HepG2 (cell line): ENCODE measurements around the gene SPAG9. TPM values are rescaled to one million over a fixed set of nuclear protein-coding genes. Genes with fewer than 3 reads are reported as not detected.

Source experiments
- ATAC-seq: fragments of 200-7000 bp; cut with Tn5 transposase; 3 replicates; pipeline ENCODE4 v1.9.1; 2020; ENCODE audit warnings: mild to moderate bottlenecking, moderate library complexity
- BruUV-seq: library from RNA; stranded (reverse); fragments of 400-500 nt; replicated peaks from 2 replicates; lab custom pipeline; 2021; lab: Mats Ljungman, UMichigan
- CTCF ChIA-PET: fragments of 300-600 bp; formaldehyde crosslinking; extraction: SDS; loops from one replicate; lab custom pipeline; 2021; ENCODE audit warnings: low total read pairs, inconsistent platforms, low intra/inter-chr PET ratio; lab: Yijun Ruan, JAX
- POLR2A ChIA-PET: fragments of 350-600 bp; sonication (Branson Sonifier 250); formaldehyde crosslinking; loops from one replicate; lab custom pipeline; 2020; ENCODE audit warnings: antibody characterized with exemption, inconsistent platforms; lab: Yijun Ruan, JAX
- DNase-seq: peaks from one replicate; pipeline ENCODE4 v3.0.0-alpha.2; 2015; ENCODE audit warnings: low spot score
- FAIRE-seq: peaks from 3 replicates; lab custom pipeline; 2011; peaks lifted over from hg19 to GRCh38; lab: Jason Lieb, UNC
- H2AFZ ChIP-seq: one replicate; pipeline ENCODE4 v1.6.1; 2011; ENCODE audit warnings: low read length, inconsistent platforms
- H3K27ac ChIP-seq: fragments of 300-600 bp; 3 replicates; pipeline ENCODE4 v1.8.0; 2011; ENCODE audit warnings: mixed run types, mild to moderate bottlenecking, mixed read lengths, low read length, inconsistent platforms; ENCODE audit not compliant: insufficient read depth; ENCODE audit errors: extremely low read length
- H3K27me3 ChIP-seq, 2 experiments: fragments of 200-600 bp in 1 of 2; 2 replicates in 1 of 2; 3 replicates in 1 of 2; pipeline versions ENCODE4 v1.6.0 to v1.8.0; 2011; ENCODE audit warnings: low read length in 2 of 2, mild to moderate bottlenecking in 2 of 2, moderate library complexity in 2 of 2, inconsistent platforms in 1 of 2; ENCODE audit not compliant: insufficient read depth in 2 of 2, control insufficient read depth in 1 of 2
- H3K36me3 ChIP-seq, 2 experiments: fragments of 200-600 bp in 1 of 2; replicated peaks in 1 of 2; 2 replicates in 1 of 2; 3 replicates in 1 of 2; pipeline versions ENCODE4 v1.5.1 to v1.8.0; 2011; ENCODE audit warnings: low read length in 2 of 2, inconsistent platforms in 1 of 2; ENCODE audit not compliant: insufficient read depth in 2 of 2, control insufficient read depth in 1 of 2
- H3K4me1 ChIP-seq: 2 replicates; pipeline ENCODE4 v1.5.1; 2012; ENCODE audit warnings: low read length, inconsistent platforms; ENCODE audit not compliant: insufficient read depth
- H3K4me2 ChIP-seq: 2 replicates; pipeline ENCODE4 v1.6.0; 2011; ENCODE audit warnings: low read depth, low read length, inconsistent platforms
- H3K4me3 ChIP-seq, 3 experiments: fragments of 200-600 bp in 1 of 3; sonication (generic), shearing (Covaris generic) in 1 of 3; replicated peaks in 1 of 3; 2 replicates each; pipeline ENCODE4 v1.5.1; 2011 to 2016; ENCODE audit warnings: low read length in 3 of 3, inconsistent platforms in 2 of 3, low read depth in 2 of 3, mild to moderate bottlenecking in 2 of 3, control low read depth in 1 of 3, mixed read lengths in 1 of 3; ENCODE audit not compliant: insufficient read depth in 1 of 3
- H3K79me2 ChIP-seq: one replicate; pipeline ENCODE4 v1.6.1; 2011; ENCODE audit warnings: low read length, inconsistent platforms; ENCODE audit not compliant: insufficient read depth
- H3K9ac ChIP-seq: 2 replicates; pipeline ENCODE4 v1.6.0; 2011; ENCODE audit warnings: mild to moderate bottlenecking, low read depth, low read length, inconsistent platforms; ENCODE audit not compliant: insufficient read depth
- H3K9me3 ChIP-seq: 2 replicates; pipeline ENCODE4 v1.5.1; 2012; ENCODE audit warnings: mild to moderate bottlenecking, low read length
- H4K20me1 ChIP-seq: 2 replicates; pipeline ENCODE4 v1.6.0; 2011; ENCODE audit warnings: inconsistent platforms, mild to moderate bottlenecking, low read length, moderate library complexity; ENCODE audit not compliant: insufficient read depth
- CEBPG ChIP-seq: IDR thresholded peaks from 2 replicates; pipeline ENCODE4 v1.6.1; 2016
- FOXP1 ChIP-seq, 2 experiments: fragments of 450-650 bp in 1 of 2; IDR thresholded peaks; 2 replicates each; pipeline ENCODE4 v1.6.1; 2017 to 2018; ENCODE audit warnings: antibody characterized with exemption in 1 of 2
- RXRA ChIP-seq: sonication (generic); formaldehyde crosslinking; IDR thresholded peaks from 2 replicates; pipeline ENCODE4 v1.5.1; 2020; ENCODE audit warnings: missing genetic modification reagents
- SOX13 ChIP-seq, 3 experiments: fragments of 450-650 bp in 1 of 3; sonication (generic) in 1 of 3; formaldehyde crosslinking in 1 of 3; IDR thresholded peaks in 2 of 3; conservative IDR thresholded peaks in 1 of 3; 2 replicates each; pipeline versions ENCODE4 v1.5.0 to v1.6.1; 2016 to 2020; ENCODE audit warnings: antibody characterized with exemption in 1 of 3, mild to moderate bottlenecking in 1 of 3, missing compliant biosample characterization in 1 of 3, missing genetic modification reagents in 1 of 3, moderate library complexity in 1 of 3
- TBL1XR1 ChIP-seq: fragments of 150-350 bp; IDR thresholded peaks from 2 replicates; pipeline ENCODE4 v1.6.1; 2014; ENCODE audit warnings: borderline replicate concordance, low read length; ENCODE audit not compliant: partially characterized antibody
- TCF7 ChIP-seq: sonication (generic); IDR thresholded peaks from 2 replicates; pipeline ENCODE4 v1.6.1; 2016; ENCODE audit warnings: antibody characterized with exemption, low read depth
- TGIF2 ChIP-seq: IDR thresholded peaks from 2 replicates; pipeline ENCODE4 v1.6.1; 2016; ENCODE audit warnings: control low read depth, missing compliant biosample characterization
- ZNF264 ChIP-seq: sonication (generic); formaldehyde crosslinking; IDR thresholded peaks from 2 replicates; pipeline ENCODE4 v1.4.0; 2020; ENCODE audit warnings: missing genetic modification reagents
- ZNF33A ChIP-seq: sonication (generic); formaldehyde crosslinking; IDR thresholded peaks from 2 replicates; pipeline ENCODE4 v1.5.1; 2020; ENCODE audit warnings: missing genetic modification reagents, mild to moderate bottlenecking, moderate library complexity, borderline replicate concordance
- ZNF605 ChIP-seq: sonication (generic); formaldehyde crosslinking; IDR thresholded peaks from 2 replicates; pipeline ENCODE4 v1.8.0; 2022; ENCODE audit warnings: mild to moderate bottlenecking, missing genetic modification reagents
- ZNF879 ChIP-seq: sonication (generic); formaldehyde crosslinking; IDR thresholded peaks from 2 replicates; pipeline ENCODE4 v1.8.1; 2023; ENCODE audit warnings: missing genetic modification reagents
- WGBS: methylation state at CpG from one replicate; pipeline ENCODE4 v1.1.6; 2017; ENCODE audit warnings: low lambda C conversion rate; 5-methylcytosine and 5-hydroxymethylcytosine counted together
- in situ Hi-C: cut with HindIII; loops from 2 replicates; pipeline ENCODE4 v1.10.0; 2017; ENCODE audit warnings: low pct_unique_long_range_greater_than_20kb; ENCODE audit not compliant: extremely low pct_ligation_motif_present
- intact Hi-C: fragments of 100-400 bp; cut with micrococcal nuclease; formaldehyde crosslinking; loops from one replicate; pipeline ENCODE4 v1.10.0; 2022; ENCODE audit not compliant: unreplicated experiment
- polyA plus RNA-seq, 8 experiments: library from polyadenylated mRNA; depleted of rRNA in 3 of 8; stranded (reverse) in 7 of 8; unstranded in 1 of 8; fragments of >200 nt; fragmentation: Illumina TruSeq in 4 of 8; extraction: Trizol in 4 of 8; gene quantifications; 2 replicates each; pipeline versions ENCODE4 v1.2.1 to v1.2.3, GENCODE V29; 2011 to 2016; ENCODE audit warnings: low read depth in 4 of 8, missing spikeins in 1 of 8, mixed read lengths in 1 of 8; ENCODE audit not compliant: insufficient read depth in 1 of 8
- total RNA-seq, 5 experiments: library from RNA; depleted of rRNA; stranded (reverse); fragments of >200 nt; fragmentation: Illumina TruSeq; extraction: Trizol; gene quantifications; 2 replicates each; pipeline ENCODE4 v1.2.3, GENCODE V29; 2016; ENCODE audit warnings: low read depth in 1 of 5
- TF ChIP-seq, protein P1 (sequence below): IDR thresholded peaks from 2 replicates; pipeline ENCODE4 v1.6.1; 2016; ENCODE audit warnings: low read depth, borderline replicate concordance
- TF ChIP-seq, protein P2 (sequence below): sonication (generic); formaldehyde crosslinking; IDR thresholded peaks from 2 replicates; pipeline ENCODE4 v1.4.0; 2020; ENCODE audit warnings: mild to moderate bottlenecking, missing genetic modification reagents
- TF ChIP-seq, protein P3 (sequence below): sonication (generic); formaldehyde crosslinking; IDR thresholded peaks from 2 replicates; pipeline ENCODE4 v1.8.0; 2022; ENCODE audit warnings: mild to moderate bottlenecking, missing genetic modification reagents, borderline replicate concordance
- TF ChIP-seq, protein P4 (sequence below): sonication (generic); formaldehyde crosslinking; IDR thresholded peaks from 2 replicates; pipeline ENCODE4 v1.4.0; 2020; ENCODE audit warnings: missing genetic modification reagents, borderline replicate concordance
- TF ChIP-seq, protein P5 (sequence below): sonication (generic); formaldehyde crosslinking; conservative IDR thresholded peaks from 2 replicates; pipeline ENCODE4 v1.4.0; 2020; ENCODE audit warnings: missing genetic modification reagents

Gene SPAG9
- total and polyA plus RNA-seq, 2 of the 13 experiments (the other 11 are each of a cell fraction or from before 2014, with no cell fraction given) = 43.2 to 78.6 TPM

DNA sequence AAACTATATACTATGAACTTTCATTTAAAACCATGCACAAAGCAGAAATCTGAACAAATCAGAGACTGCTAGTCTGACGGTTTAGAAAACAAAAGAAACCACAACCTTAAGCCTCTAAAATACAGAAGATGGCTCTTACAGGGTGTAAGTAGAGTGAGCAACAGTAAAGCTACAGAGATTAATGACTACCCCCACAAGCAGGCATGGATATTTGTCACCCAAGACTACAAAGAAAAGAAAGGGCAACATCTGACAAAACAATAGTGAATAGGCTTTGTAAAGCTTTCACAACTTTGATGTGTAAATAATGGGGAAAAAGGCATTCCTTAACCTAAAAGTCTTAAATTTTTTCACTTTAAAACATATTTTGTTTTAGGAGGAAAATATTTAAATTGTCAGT is 75.0 kb downstream of the SPAG9 start:
- Histone ChIP-seq H3K4me1 (peaks cover 17% of the 10 kb centered on the region), H3K27me3 (no peaks in the 10 kb centered on the region), H3K36me3 (peaks cover 0 to 16% of the 10 kb centered on the region in 2 experiments; a peak in 2 of 5 replicates), H2AFZ (no peak overlapping the region), H3K4me2 (no peak overlapping the region), H3K27ac (peak overlapping the region; percentile 37), H3K4me3 (no peak overlapping the region), H3K79me2 (peaks cover 4% of the 10 kb centered on the region), H4K20me1 (peaks cover 4% of the 10 kb centered on the region; the same call in 1 of the 2 replicates), H3K9ac (no peak overlapping the region), H3K9me3 (no peaks in the 10 kb centered on the region)
- ATAC-seq (peak; percentile 59; the same call in 2 of the 3 replicates), FAIRE-seq (no peak), DNase-seq (peak; percentile 67)
- WGBS = 79% methylated on average over 1 of the region's 1 CpG
- ChIA-PET CTCF (no interaction called here), POLR2A (interaction anchor here (1.2 kb wide), 1 partner anchor 11 kb away, joined by 3 read pairs; no protein-coding TSS in a partner anchor)
- no TSS peak for BruUV-seq
- intact Hi-C loops = no loop called here
- in situ Hi-C loops = no loop called here
- no peak for TF ChIP-seq ZNF264 (CRISPR knock-in tag)
- no peak for TF ChIP-seq TBL1XR1
- no peak for TF ChIP-seq TGIF2
- TF ChIP-seq, protein P1, sequence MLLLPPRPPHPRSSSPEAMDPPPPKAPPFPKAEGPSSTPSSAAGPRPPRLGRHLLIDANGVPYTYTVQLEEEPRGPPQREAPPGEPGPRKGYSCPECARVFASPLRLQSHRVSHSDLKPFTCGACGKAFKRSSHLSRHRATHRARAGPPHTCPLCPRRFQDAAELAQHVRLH (CRISPR knock-in tag) = no peak
- TF ChIP-seq CEBPG (CRISPR knock-in tag) = 0 out of 2 replicates have a peak, but pooled peaks have one; percentile 18
- no peak for TF ChIP-seq RXRA
- TF ChIP-seq ZNF33A = no peak
- TF ChIP-seq ZNF605 = no peak
- no peak for TF ChIP-seq ZNF879
- TF ChIP-seq, protein P2, sequence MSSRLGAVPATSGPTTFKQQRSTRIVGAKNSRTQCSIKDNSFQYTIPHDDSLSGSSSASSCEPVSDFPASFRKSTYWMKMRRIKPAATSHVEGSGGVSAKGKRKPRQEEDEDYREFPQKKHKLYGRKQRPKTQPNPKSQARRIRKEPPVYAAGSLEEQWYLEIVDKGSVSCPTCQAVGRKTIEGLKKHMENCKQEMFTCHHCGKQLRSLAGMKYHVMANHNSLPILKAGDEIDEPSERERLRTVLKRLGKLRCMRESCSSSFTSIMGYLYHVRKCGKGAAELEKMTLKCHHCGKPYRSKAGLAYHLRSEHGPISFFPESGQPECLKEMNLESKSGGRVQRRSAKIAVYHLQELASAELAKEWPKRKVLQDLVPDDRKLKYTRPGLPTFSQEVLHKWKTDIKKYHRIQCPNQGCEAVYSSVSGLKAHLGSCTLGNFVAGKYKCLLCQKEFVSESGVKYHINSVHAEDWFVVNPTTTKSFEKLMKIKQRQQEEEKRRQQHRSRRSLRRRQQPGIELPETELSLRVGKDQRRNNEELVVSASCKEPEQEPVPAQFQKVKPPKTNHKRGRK (CRISPR knock-in tag) = no peak
- TF ChIP-seq, protein P3, sequence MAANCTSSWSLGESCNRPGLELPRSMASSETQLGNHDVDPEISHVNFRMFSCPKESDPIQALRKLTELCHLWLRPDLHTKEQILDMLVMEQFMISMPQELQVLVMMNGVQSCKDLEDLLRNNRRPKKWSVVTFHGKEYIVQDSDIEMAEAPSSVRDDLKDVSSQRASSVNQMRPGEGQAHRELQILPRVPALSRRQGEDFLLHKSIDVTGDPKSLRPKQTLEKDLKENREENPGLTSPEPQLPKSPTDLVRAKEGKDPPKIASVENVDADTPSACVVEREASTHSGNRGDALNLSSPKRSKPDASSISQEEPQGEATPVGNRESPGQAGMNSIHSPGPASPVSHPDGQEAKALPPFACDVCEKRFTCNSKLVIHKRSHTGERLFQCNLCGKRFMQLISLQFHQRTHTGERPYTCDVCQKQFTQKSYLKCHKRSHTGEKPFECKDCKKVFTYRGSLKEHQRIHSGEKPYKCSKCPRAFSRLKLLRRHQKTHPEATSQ (CRISPR knock-in tag) = no peak
- TF ChIP-seq, protein P4, sequence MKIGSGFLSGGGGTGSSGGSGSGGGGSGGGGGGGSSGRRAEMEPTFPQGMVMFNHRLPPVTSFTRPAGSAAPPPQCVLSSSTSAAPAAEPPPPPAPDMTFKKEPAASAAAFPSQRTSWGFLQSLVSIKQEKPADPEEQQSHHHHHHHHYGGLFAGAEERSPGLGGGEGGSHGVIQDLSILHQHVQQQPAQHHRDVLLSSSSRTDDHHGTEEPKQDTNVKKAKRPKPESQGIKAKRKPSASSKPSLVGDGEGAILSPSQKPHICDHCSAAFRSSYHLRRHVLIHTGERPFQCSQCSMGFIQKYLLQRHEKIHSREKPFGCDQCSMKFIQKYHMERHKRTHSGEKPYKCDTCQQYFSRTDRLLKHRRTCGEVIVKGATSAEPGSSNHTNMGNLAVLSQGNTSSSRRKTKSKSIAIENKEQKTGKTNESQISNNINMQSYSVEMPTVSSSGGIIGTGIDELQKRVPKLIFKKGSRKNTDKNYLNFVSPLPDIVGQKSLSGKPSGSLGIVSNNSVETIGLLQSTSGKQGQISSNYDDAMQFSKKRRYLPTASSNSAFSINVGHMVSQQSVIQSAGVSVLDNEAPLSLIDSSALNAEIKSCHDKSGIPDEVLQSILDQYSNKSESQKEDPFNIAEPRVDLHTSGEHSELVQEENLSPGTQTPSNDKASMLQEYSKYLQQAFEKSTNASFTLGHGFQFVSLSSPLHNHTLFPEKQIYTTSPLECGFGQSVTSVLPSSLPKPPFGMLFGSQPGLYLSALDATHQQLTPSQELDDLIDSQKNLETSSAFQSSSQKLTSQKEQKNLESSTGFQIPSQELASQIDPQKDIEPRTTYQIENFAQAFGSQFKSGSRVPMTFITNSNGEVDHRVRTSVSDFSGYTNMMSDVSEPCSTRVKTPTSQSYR (CRISPR knock-in tag) = peak; percentile 60; the same call in 1 of the 2 replicates
- TF ChIP-seq, protein P5, sequence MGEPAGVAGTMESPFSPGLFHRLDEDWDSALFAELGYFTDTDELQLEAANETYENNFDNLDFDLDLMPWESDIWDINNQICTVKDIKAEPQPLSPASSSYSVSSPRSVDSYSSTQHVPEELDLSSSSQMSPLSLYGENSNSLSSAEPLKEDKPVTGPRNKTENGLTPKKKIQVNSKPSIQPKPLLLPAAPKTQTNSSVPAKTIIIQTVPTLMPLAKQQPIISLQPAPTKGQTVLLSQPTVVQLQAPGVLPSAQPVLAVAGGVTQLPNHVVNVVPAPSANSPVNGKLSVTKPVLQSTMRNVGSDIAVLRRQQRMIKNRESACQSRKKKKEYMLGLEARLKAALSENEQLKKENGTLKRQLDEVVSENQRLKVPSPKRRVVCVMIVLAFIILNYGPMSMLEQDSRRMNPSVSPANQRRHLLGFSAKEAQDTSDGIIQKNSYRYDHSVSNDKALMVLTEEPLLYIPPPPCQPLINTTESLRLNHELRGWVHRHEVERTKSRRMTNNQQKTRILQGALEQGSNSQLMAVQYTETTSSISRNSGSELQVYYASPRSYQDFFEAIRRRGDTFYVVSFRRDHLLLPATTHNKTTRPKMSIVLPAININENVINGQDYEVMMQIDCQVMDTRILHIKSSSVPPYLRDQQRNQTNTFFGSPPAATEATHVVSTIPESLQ (CRISPR knock-in tag) = no peak
- no peak for TF ChIP-seq FOXP1 (IDR thresholded peaks at IDR 0.05)
- peak; percentile 15; the same call in 1 of the 2 replicates for TF ChIP-seq FOXP1 (CRISPR knock-in tag; IDR thresholded peaks at IDR 0.05)
- 0 out of 2 replicates have a peak, but pooled peaks have one; percentile 10 for TF ChIP-seq TCF7
- TF ChIP-seq SOX13 (IDR thresholded peaks at IDR 0.05) = peak; percentile 69
- TF ChIP-seq SOX13 (CRISPR knock-in tag; conservative IDR thresholded peaks at IDR 0.05 in 1 of 2, IDR thresholded peaks at IDR 0.05 in 1 of 2) = peak in 1 of 2 experiments; percentile 96; a peak in 2 of 4 replicates
